Astrocyte (in vitro differentiated cells and primary cell): ENCODE data around the gene HEG1.

Source experiments
- EZH2 ChIP-seq: IDR thresholded peaks from 2 replicates; pipeline ENCODE4 v1.6.1; 2012; ENCODE audit warnings: mild to moderate bottlenecking, low read length, inconsistent platforms; ENCODE audit not compliant: insufficient read depth
- TF ChIP-seq, protein P1 (sequence below): IDR thresholded peaks from 2 replicates; pipeline ENCODE4 v1.5.1; 2011; ENCODE audit warnings: low read depth, mild to moderate bottlenecking, inconsistent platforms, low read length, moderate library complexity; ENCODE audit not compliant: insufficient read depth

GRCh38 chr3:125055913-125056745 is at the start of gene HEG1:
- TF ChIP-seq EZH2, result no peak
- TF ChIP-seq, protein P1, sequence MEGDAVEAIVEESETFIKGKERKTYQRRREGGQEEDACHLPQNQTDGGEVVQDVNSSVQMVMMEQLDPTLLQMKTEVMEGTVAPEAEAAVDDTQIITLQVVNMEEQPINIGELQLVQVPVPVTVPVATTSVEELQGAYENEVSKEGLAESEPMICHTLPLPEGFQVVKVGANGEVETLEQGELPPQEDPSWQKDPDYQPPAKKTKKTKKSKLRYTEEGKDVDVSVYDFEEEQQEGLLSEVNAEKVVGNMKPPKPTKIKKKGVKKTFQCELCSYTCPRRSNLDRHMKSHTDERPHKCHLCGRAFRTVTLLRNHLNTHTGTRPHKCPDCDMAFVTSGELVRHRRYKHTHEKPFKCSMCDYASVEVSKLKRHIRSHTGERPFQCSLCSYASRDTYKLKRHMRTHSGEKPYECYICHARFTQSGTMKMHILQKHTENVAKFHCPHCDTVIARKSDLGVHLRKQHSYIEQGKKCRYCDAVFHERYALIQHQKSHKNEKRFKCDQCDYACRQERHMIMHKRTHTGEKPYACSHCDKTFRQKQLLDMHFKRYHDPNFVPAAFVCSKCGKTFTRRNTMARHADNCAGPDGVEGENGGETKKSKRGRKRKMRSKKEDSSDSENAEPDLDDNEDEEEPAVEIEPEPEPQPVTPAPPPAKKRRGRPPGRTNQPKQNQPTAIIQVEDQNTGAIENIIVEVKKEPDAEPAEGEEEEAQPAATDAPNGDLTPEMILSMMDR, result no peak
